B cell (primary cell): ENCODE data around the gene SPP1. TPM values are rescaled to one million over a fixed set of nuclear protein-coding genes. Genes with fewer than 3 reads are reported as not detected.
A peak's percentile ranks its signal among the peaks of the same experiment; 100 is the strongest.

Source experiments
- ATAC-seq: fragments of 200-7000 bp; cut with Tn5 transposase; one replicate; pipeline ENCODE4 v1.10.0; 2021; ENCODE audit warnings: low read depth, mild to moderate bottlenecking, moderate number of reproducible peaks, moderate library complexity
- CTCF ChIA-PET: fragments of 350-600 bp; sonication (Branson Sonifier 250); formaldehyde crosslinking; loops from one replicate; lab custom pipeline; 2021; ENCODE audit warnings: antibody characterized with exemption, inconsistent platforms; lab: Charles Lee
- POLR2A ChIA-PET: fragments of 350-600 bp; sonication (Branson Sonifier 250); formaldehyde crosslinking; loops from one replicate; lab custom pipeline; 2021; ENCODE audit warnings: antibody characterized with exemption; lab: Charles Lee
- DNase-seq: peaks from one replicate; pipeline ENCODE4 v3.0.0; 2013
- H2AFZ ChIP-seq: 2 replicates; pipeline ENCODE4 v1.6.1; 2012; ENCODE audit warnings: mild to moderate bottlenecking, low read depth, low read length; ENCODE audit not compliant: insufficient read depth, poor library complexity, severe bottlenecking
- H3K27ac ChIP-seq, 2 donors: 1 replicate in 1 of 2; 2 replicates in 1 of 2; pipeline ENCODE4 v1.5.1; 2012 to 2013; ENCODE audit warnings: low read length in 2 of 2, mild to moderate bottlenecking in 2 of 2, moderate library complexity in 1 of 2
- H3K27me3 ChIP-seq, 4 experiments: fragments of 200-600 bp in 1 of 4; sonication (generic) in 1 of 4; replicated peaks in 1 of 4; 1 replicate in 2 of 4; 2 replicates in 2 of 4; pipeline versions ENCODE4 v1.6.1 to v1.7.0; 2013 to 2016; ENCODE audit warnings: low read length in 3 of 4, mild to moderate bottlenecking in 2 of 4, mixed read lengths in 1 of 4, moderate library complexity in 1 of 4; ENCODE audit not compliant: insufficient read depth in 4 of 4, control insufficient read depth in 3 of 4; ENCODE audit errors: control extremely low read depth in 1 of 4
- H3K36me3 ChIP-seq, 2 experiments: replicated peaks in 1 of 2; 1 replicate in 1 of 2; 2 replicates in 1 of 2; pipeline versions ENCODE4 v1.6.1 to v1.7.1; 2013; ENCODE audit warnings: low read length in 1 of 2; ENCODE audit not compliant: insufficient read depth in 2 of 2, control insufficient read depth in 1 of 2; ENCODE audit errors: control extremely low read depth in 1 of 2, extremely low read depth in 1 of 2
- H3K4me1 ChIP-seq, 2 donors: fragments of 200-600 bp in 1 of 2; sonication (generic) in 1 of 2; 1 replicate in 1 of 2; 2 replicates in 1 of 2; pipeline versions ENCODE4 v1.5.1 to v1.6.1; 2013 to 2017; ENCODE audit warnings: low read length in 2 of 2; ENCODE audit not compliant: control insufficient read depth in 2 of 2, insufficient read depth in 2 of 2
- H3K4me2 ChIP-seq: replicated peaks from 2 replicates; pipeline ENCODE3; 2012; ENCODE audit warnings: mild to moderate bottlenecking, low read depth, low read length; ENCODE audit not compliant: poor library complexity, severe bottlenecking
- H3K4me3 ChIP-seq, 5 experiments: fragments of 200-600 bp in 1 of 5; sonication (generic) in 1 of 5; 1 replicate in 3 of 5; 2 replicates in 2 of 5; pipeline versions ENCODE4 v1.5.1 to v1.7.0; 2011 to 2016; ENCODE audit warnings: low read length in 4 of 5, mild to moderate bottlenecking in 4 of 5, low read depth in 2 of 5, control low read depth in 1 of 5, moderate library complexity in 1 of 5; ENCODE audit not compliant: insufficient read depth in 1 of 5; ENCODE audit errors: control extremely low read depth in 1 of 5, extremely low read depth in 1 of 5
- H3K79me2 ChIP-seq: fragments of 200-600 bp; sonication (generic); one replicate; pipeline ENCODE4 v1.6.0; 2016; ENCODE audit warnings: low read length; ENCODE audit not compliant: control insufficient read depth, insufficient read depth
- H3K9ac ChIP-seq: fragments of 200-600 bp; sonication (generic); 2 replicates; pipeline ENCODE4 v1.6.1; 2017; ENCODE audit warnings: mild to moderate bottlenecking, low read length, moderate library complexity
- H3K9me3 ChIP-seq, 3 donors: one replicate each; pipeline versions ENCODE4 v1.6.1 to v1.7.1; 2013; ENCODE audit warnings: low read length in 2 of 3; ENCODE audit not compliant: control insufficient read depth in 2 of 3, insufficient read depth in 1 of 3; ENCODE audit errors: control extremely low read depth in 1 of 3
- H4K20me1 ChIP-seq: 2 replicates; pipeline ENCODE4 v1.6.0; 2012; ENCODE audit warnings: mild to moderate bottlenecking, low read length; ENCODE audit not compliant: insufficient read depth, control insufficient read depth, poor library complexity, severe bottlenecking
- H3K27ac Mint-ChIP-seq: one replicate; pipeline ENCODE4 v1.8.0; 2021; ENCODE audit warnings: mixed read lengths
- H3K27me3 Mint-ChIP-seq: one replicate; pipeline ENCODE4 v1.8.0; 2021; ENCODE audit warnings: mixed read lengths
- H3K4me1 Mint-ChIP-seq: one replicate; pipeline ENCODE4 v1.8.0; 2021; ENCODE audit warnings: mixed read lengths
- H3K4me3 Mint-ChIP-seq: one replicate; pipeline ENCODE4 v1.8.0; 2021; ENCODE audit warnings: mixed read lengths
- H3K9me3 Mint-ChIP-seq: one replicate; pipeline ENCODE4 v1.8.0; 2022; ENCODE audit warnings: mixed read lengths; ENCODE audit not compliant: insufficient read depth
- EZH2 ChIP-seq: IDR thresholded peaks from 2 replicates; pipeline ENCODE4 v1.6.1; 2012; ENCODE audit warnings: borderline replicate concordance, low read depth, mild to moderate bottlenecking, moderate library complexity, low read length; ENCODE audit not compliant: insufficient read depth, poor library complexity, severe bottlenecking
- WGBS: methylation state at CpG from one replicate; pipeline ENCODE4 v1.1.5; 2013; ENCODE audit warnings: missing lambda C conversion rate; ENCODE audit not compliant: insufficient coverage; 5-methylcytosine and 5-hydroxymethylcytosine counted together
- intact Hi-C: fragments of 100-400 bp; cut with micrococcal nuclease; formaldehyde crosslinking; loops from one replicate; pipeline ENCODE4 v1.10.0; 2022
- polyA plus RNA-seq: library from polyadenylated mRNA; depleted of rRNA; stranded (reverse); fragments of >200 nt; gene quantifications from 2 replicates; pipeline ENCODE4 v1.2.3, GENCODE V29; 2012
- total RNA-seq, 2 donors: library from RNA; stranded (reverse); fragments of 120-200 nt in 1 of 2; gene quantifications; 1 replicate in 1 of 2; 2 replicates in 1 of 2; pipeline versions ENCODE4 v1.2.3 to v1.2.4, GENCODE V29; 2013 to 2022
- TF ChIP-seq, protein P1 (sequence below): fragments of 200-600 bp; IDR thresholded peaks from one replicate; pipeline ENCODE4 v1.8.0; 2022; ENCODE audit warnings: antibody characterized with exemption, mild to moderate bottlenecking

The SPP1 gene
- total and polyA plus RNA-seq, 2 donors (not counting 1 experiment from before 2014, with no cell fraction given): not detected

DNA sequence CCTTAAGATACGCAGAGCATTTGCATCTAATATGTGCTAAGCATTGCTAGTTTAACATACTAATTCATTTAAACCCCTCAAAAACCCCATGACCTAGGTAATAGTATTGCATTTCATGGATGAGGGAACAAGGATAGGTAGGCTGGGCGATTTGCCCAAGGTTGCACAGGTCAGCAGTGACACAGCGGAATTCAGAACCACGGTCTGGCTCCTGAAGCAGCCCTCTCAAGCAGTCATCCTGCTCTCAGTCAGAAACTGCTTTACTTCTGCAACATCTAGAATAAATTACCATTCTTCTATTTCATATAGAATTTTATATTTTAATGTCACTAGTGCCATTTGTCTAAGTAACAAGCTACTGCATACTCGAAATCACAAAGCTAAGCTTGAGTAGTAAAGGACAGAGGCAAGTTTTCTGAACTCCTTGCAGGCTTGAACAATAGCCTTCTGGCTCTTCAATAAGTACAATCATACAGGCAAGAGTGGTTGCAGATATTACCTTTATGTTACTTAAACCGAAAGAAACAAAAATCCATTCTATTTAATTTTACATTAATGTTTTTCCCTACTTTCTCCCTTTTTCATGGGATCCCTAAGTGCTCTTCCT lies 555 bp upstream of the SPP1 start:
- ChIA-PET POLR2A (no interaction called here), CTCF (interaction anchor here (1.0 to 2.3 kb wide), 4 partner anchors 11 to 128 kb away, joined by 3 to 9 read pairs (median 4); no protein-coding TSS in a partner anchor)
- Histone ChIP-seq H3K4me1 (peaks cover 4 to 5% of the 10 kb centered on the region in 2 donors), H3K4me2 (peak overlapping the region; percentile 38), H3K9ac (no peak overlapping the region), H3K79me2 (no peaks in the 10 kb centered on the region), H3K36me3 (no peaks in the 10 kb centered on the region), H4K20me1 (no peaks in the 10 kb centered on the region), H3K27ac (no peak overlapping the region), H3K9me3 (no peaks in the 10 kb centered on the region), H3K27me3 (peaks cover 0 to 5% (median 4%) of the 10 kb centered on the region in 4 experiments), H3K4me3 (no peak overlapping the region), H2AFZ (no peak overlapping the region)
- intact Hi-C loops: no loop called here
- TF ChIP-seq EZH2: no peak
- TF ChIP-seq, protein P1, sequence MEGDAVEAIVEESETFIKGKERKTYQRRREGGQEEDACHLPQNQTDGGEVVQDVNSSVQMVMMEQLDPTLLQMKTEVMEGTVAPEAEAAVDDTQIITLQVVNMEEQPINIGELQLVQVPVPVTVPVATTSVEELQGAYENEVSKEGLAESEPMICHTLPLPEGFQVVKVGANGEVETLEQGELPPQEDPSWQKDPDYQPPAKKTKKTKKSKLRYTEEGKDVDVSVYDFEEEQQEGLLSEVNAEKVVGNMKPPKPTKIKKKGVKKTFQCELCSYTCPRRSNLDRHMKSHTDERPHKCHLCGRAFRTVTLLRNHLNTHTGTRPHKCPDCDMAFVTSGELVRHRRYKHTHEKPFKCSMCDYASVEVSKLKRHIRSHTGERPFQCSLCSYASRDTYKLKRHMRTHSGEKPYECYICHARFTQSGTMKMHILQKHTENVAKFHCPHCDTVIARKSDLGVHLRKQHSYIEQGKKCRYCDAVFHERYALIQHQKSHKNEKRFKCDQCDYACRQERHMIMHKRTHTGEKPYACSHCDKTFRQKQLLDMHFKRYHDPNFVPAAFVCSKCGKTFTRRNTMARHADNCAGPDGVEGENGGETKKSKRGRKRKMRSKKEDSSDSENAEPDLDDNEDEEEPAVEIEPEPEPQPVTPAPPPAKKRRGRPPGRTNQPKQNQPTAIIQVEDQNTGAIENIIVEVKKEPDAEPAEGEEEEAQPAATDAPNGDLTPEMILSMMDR: no peak
- ATAC-seq (no peak), DNase-seq (no peak)
- H3K27me3 Mint-ChIP-seq: peaks cover 22% of the 10 kb centered on the region
- no peak overlapping the region for H3K27ac Mint-ChIP-seq
- WGBS: no CpG with 5 or more reads among the region's 6 CpGs
- H3K9me3 Mint-ChIP-seq: no peaks in the 10 kb centered on the region
- H3K4me1 Mint-ChIP-seq: peaks cover 7% of the 10 kb centered on the region
- H3K4me3 Mint-ChIP-seq: peak overlapping the region; percentile 55

DNA sequence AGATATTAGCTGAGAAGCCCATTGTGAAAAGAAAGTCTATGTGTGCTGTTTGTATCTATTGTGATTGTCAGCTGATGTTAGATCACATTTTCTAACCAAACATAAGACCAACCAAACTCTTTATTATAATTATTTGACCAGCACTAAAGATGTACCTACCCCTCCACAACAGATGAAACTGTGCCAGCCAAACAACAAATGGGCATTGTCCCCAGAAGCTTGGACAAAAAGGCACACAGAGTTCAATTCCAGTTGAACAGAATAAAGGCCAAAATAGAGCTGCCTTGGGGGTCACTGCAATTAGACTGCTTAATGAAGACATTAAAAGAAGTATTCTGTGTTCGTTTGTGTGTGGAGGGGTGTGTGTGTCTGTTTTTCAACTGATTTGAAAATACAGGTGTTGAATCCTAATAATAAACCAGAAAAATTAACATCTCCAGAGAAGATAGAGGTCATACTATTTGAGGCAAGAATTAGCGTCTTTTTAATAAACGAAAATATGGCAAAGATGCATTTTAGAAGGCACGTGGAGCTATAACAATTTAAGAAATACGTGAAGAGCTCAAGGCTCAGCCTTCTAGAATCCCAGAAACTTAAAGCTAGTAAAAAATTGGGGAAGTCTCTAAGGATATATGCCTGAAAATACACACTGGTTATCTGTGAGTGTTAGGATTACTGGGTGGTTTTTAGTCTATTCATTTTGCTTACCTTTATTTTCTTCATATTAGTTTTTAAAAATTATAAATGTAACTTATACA lies 2.2 kb downstream of the SPP1 start:
- intact Hi-C loops: no loop called here
- Histone ChIP-seq H3K27ac (no peak overlapping the region), H2AFZ (no peak overlapping the region), H3K4me2 (no peak overlapping the region), H3K27me3 (peaks cover 0 to 5% (median 4%) of the 10 kb centered on the region in 4 experiments), H3K9ac (no peak overlapping the region), H3K79me2 (no peaks in the 10 kb centered on the region), H3K36me3 (no peaks in the 10 kb centered on the region), H3K4me1 (peaks cover 4 to 5% of the 10 kb centered on the region in 2 donors), H3K9me3 (no peaks in the 10 kb centered on the region), H4K20me1 (no peaks in the 10 kb centered on the region), H3K4me3 (no peak overlapping the region)
- WGBS: 80% methylated on average over 2 of the region's 5 CpGs
- ATAC-seq (no peak), DNase-seq (no peak)
- Mint-ChIP-seq H3K27ac (no peak overlapping the region), H3K27me3 (peaks cover 19% of the 10 kb centered on the region), H3K4me1 (peaks cover 7% of the 10 kb centered on the region), H3K4me3 (no peak overlapping the region), H3K9me3 (no peaks in the 10 kb centered on the region)
- TF ChIP-seq, protein P1: no peak
- TF ChIP-seq EZH2: no peak
- CTCF ChIA-PET: interaction anchor here (1.8 kb wide), 1 partner anchor 8 kb away, joined by 4 read pairs; no protein-coding TSS in a partner anchor
- POLR2A ChIA-PET: no interaction called here
